Adrenal gland (tissue), 12 donors: Measurements from ENCODE around the gene PCCB. TPM values are rescaled to one million over a fixed set of nuclear protein-coding genes. Genes with fewer than 3 reads are reported as not detected.

ENCODE experiments used
- DNase-seq, 7 donors: peaks; one replicate each; pipeline ENCODE4 v3.0.0-alpha.2; 2019 to 2020
- H3K27ac ChIP-seq, 5 donors: fragments of 200-600 bp; sonication (generic) in 4 of 5; 1 replicate in 3 of 5; 2 replicates in 2 of 5; pipeline versions ENCODE4 v1.5.1 to v1.8.0; 2016 to 2020; ENCODE audit warnings: mild to moderate bottlenecking in 1 of 5
- H3K27me3 ChIP-seq: fragments of 200-600 bp; 2 replicates; pipeline ENCODE4 v1.8.0; 2021
- H3K36me3 ChIP-seq, 2 donors: fragments of 200-600 bp; replicated peaks in 1 of 2; 1 replicate in 1 of 2; 2 replicates in 1 of 2; pipeline versions ENCODE4 v1.5.1 to v1.8.0; 2018 to 2022
- H3K4me1 ChIP-seq, 2 donors: fragments of 200-600 bp; replicated peaks in 1 of 2; 1 replicate in 1 of 2; 2 replicates in 1 of 2; pipeline versions ENCODE4 v1.5.1 to v1.8.0; 2018 to 2021
- H3K4me3 ChIP-seq, 4 donors: fragments of 200-600 bp; sonication (generic) in 3 of 4; one replicate each; pipeline ENCODE4 v1.5.1; 2016 to 2018
- H3K9me3 ChIP-seq, 3 donors: fragments of 200-600 bp; sonication (generic) in 1 of 3; replicated peaks in 1 of 3; 1 replicate in 2 of 3; 2 replicates in 1 of 3; pipeline versions ENCODE4 v1.5.1 to v1.8.0; 2016 to 2021
- POLR2A ChIP-seq, 2 donors: fragments of 450-650 bp; IDR thresholded peaks; one replicate each; pipeline ENCODE4 v1.6.1; 2017; ENCODE audit warnings: antibody characterized with exemption in 2 of 2, mild to moderate bottlenecking in 2 of 2, moderate library complexity in 1 of 2
- WGBS, 4 donors: extraction: QIAGEN DNeasy Blood & Tissue Kit in 2 of 4; methylation state at CpG; one replicate each; pipeline versions ENCODE4 v1.1.5 to v1.1.7; 2013 to 2017; 5-methylcytosine and 5-hydroxymethylcytosine counted together
- intact Hi-C, 2 donors: fragments of 100-400 bp; cut with DNase I; formaldehyde crosslinking; loops; one replicate each; pipeline versions ENCODE4 v1.14.1 to v1.15.0; 2022 to 2023
- polyA plus RNA-seq, 3 donors: library from polyadenylated mRNA; stranded (reverse); fragments of 200-250 nt in 2 of 3; fragments of 350-450 nt in 1 of 3; fragmentation: Illumina TruSeq in 1 of 3; extraction: RNeasy Lipid Tissue Mini Kit (QIAGEN cat#74804) in 1 of 3; gene quantifications; one replicate each; pipeline ENCODE4 v1.2.3, GENCODE V29; 2013 to 2014
- total RNA-seq, 9 donors: library from RNA; depleted of rRNA in 4 of 9; stranded (reverse); fragments of >200 nt in 4 of 9; fragments of 120-200 nt in 1 of 9; fragmentation: NEBNext Ultra II Directional in 1 of 9; extraction: Animal tissue kit (Norgen Biotek cat#: 25700) in 1 of 9; gene quantifications; one replicate each; pipeline versions ENCODE4 v1.1.0 to v1.2.4, GENCODE V29; 2013 to 2023
- TF ChIP-seq, protein P1 (sequence below), 6 experiments: fragments of 450-650 bp in 4 of 6; fragments of 200-600 bp in 2 of 6; sonication (generic) in 1 of 6; IDR thresholded peaks; 1 replicate in 5 of 6; 2 replicates in 1 of 6; pipeline versions ENCODE4 v1.5.1 to v1.8.0; 2016 to 2021; ENCODE audit warnings: antibody characterized with exemption in 6 of 6, mild to moderate bottlenecking in 2 of 6, moderate library complexity in 1 of 6
- donor health status: healthy with polysubstance abuse.
- donor health status: Bipolar disorder and iron deficiency.
- donor health status: DM: yes; HTN: yes; CAD: no.
- donor health status: DM: no; HTN: no; CAD: no.
- donor health status: DM: no; HTN: no; CAD: no.
- donor health status: DM: yes; HTN: yes; CAD: no.

PCCB gene
- total and polyA plus RNA-seq, 12 donors, result 24.6 to 247 (median 137) TPM

DNA sequence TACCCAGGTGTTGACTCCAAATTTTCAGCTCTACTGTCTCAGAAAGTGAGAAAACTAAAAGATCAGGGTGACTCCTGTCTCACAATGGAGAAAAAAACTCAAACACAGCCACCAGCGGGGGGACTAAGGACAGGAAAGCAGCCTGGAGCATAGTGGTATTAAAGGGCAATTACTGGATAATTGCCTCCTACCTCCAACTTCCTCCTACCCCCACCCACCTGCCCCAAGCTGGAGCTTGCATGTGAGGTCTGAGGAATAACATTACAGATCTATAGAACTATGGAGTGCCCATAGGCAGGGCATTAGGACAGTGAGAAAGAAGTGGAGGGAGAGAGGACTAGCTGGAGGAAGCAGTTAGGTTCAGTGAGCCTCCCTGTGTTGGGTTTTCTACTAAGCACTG is 2.7 kb upstream of the PCCB start:
- H3K4me3 ChIP-seq, result no peak overlapping the region
- intact Hi-C loops, result loop anchor here in 1 of 2 donors (5.0 kb wide), 2 partner anchors 50 to 165 kb away; partner anchors contain the start of gene MSL2
- WGBS, 4 donors, result 70 to 80% (median 79%) methylated on average over 1 of the region's 1 CpG
- no peaks in the 10 kb centered on the region for H3K36me3 ChIP-seq
- H3K27ac ChIP-seq, result no peak overlapping the region
- no peak for TF ChIP-seq POLR2A (IDR thresholded peaks at IDR 0.05)
- TF ChIP-seq, protein P1, sequence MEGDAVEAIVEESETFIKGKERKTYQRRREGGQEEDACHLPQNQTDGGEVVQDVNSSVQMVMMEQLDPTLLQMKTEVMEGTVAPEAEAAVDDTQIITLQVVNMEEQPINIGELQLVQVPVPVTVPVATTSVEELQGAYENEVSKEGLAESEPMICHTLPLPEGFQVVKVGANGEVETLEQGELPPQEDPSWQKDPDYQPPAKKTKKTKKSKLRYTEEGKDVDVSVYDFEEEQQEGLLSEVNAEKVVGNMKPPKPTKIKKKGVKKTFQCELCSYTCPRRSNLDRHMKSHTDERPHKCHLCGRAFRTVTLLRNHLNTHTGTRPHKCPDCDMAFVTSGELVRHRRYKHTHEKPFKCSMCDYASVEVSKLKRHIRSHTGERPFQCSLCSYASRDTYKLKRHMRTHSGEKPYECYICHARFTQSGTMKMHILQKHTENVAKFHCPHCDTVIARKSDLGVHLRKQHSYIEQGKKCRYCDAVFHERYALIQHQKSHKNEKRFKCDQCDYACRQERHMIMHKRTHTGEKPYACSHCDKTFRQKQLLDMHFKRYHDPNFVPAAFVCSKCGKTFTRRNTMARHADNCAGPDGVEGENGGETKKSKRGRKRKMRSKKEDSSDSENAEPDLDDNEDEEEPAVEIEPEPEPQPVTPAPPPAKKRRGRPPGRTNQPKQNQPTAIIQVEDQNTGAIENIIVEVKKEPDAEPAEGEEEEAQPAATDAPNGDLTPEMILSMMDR (IDR thresholded peaks at IDR 0.05), result no peak
- H3K9me3 ChIP-seq, result no peaks in the 10 kb centered on the region
- H3K27me3 ChIP-seq, result no peaks in the 10 kb centered on the region
- H3K4me1 ChIP-seq, result peaks cover 0 to 15% of the 10 kb centered on the region in 2 donors
- DNase-seq, result no peak

DNA sequence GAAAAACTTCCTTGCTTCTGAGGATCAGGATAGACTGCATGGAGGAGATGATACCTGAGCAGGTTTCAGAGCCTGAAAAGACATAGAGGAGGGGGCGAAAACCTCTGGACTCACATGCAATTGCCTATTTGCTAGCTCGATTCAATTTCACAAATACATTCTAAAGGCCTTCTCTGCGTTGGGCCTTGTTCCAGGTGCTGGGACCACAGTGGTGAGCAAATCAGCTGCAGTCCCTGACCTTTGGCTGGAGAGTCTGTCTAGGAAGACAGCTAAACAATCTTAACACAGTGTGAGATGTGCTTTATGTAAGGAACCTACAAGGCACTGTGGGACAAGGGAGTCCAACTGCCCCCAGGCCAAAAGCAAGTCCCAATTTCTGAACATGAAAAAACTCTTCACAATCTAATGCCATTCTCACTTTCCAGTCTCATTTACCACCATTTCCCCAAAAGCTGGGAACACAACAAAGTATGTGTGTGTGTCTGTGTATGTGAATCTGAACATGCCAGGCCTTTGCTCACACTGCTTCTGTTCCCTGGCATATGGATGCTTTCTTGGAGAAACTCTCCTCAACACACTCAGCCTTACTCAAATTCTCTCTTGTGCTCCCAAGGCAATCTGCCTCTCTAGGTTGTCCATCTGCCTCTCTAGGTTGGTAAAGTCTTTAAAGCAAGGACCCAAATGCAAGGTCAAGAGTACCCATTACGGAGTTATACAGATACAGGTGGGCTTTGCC is 2.1 kb upstream of the PCCB start:
- no peak for TF ChIP-seq POLR2A (IDR thresholded peaks at IDR 0.05)
- TF ChIP-seq, protein P1 (IDR thresholded peaks at IDR 0.05), result no peak
- Histone ChIP-seq H3K4me1 (peaks cover 0 to 15% of the 10 kb centered on the region in 2 donors), H3K27ac (no peak overlapping the region), H3K36me3 (no peaks in the 10 kb centered on the region), H3K27me3 (no peaks in the 10 kb centered on the region), H3K4me3 (no peak overlapping the region), H3K9me3 (no peaks in the 10 kb centered on the region)
- WGBS, 4 donors, result 62 to 68% (median 65%) methylated on average over 4 of the region's 4 CpGs
- DNase-seq, result peak in 5 of 7 donors; percentile 21 to 59 (median 36)
- intact Hi-C loops, result loop anchor here in 1 of 2 donors (5.0 kb wide), 2 partner anchors 51 to 166 kb away; partner anchors contain the start of gene MSL2

DNA sequence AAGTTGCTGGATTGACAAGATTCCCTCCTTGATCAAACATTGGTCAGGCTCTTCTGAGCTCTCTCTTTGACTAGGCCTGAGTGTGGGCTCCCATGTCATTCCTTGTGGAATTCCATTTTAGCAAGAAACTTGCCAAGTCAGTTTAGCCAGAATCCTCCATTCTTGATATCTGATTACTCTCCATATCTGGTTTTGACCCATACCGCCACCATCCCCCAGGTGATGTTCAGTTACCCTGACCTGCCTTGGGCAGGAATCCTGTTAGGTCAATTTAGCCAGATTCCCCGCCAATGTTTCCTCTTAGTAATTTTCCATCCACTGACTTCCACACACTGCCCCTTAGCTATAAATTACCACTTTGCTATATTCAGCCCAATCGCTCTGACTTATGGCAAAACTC is 1.0 kb upstream of the PCCB start:
- intact Hi-C loops, result loop anchor here in 1 of 2 donors (5.0 kb wide), 2 partner anchors 52 to 167 kb away; partner anchors contain the start of gene MSL2

DNA sequence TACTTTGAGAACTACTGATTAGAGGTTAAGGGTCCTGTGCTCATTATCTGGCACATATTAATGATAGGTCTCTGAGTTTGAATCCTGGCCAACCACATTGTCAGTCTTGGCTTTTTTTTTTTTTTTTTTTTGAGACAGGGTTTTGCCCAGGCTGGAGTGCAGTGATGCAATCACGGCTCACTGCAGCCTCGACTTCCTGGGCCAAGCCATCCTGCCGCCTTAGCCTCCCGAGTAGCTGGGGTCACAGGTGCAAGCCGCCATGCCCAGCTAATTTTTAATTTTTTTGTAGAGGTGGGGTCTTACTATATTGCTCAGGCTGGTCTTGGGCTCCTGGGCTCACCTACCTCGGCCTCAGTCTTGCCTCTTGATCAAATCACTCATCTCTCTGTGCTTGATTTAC is 547 bp upstream of the PCCB start:
- Histone ChIP-seq H3K4me1 (peaks cover 0 to 15% of the 10 kb centered on the region in 2 donors), H3K27me3 (no peaks in the 10 kb centered on the region), H3K36me3 (no peaks in the 10 kb centered on the region), H3K4me3 (peak overlapping the region in 1 of 4 donors; percentile 92), H3K27ac (peak overlapping the region; percentile 62 to 100 (median 90)), H3K9me3 (no peaks in the 10 kb centered on the region)
- no peak for DNase-seq
- no peak for TF ChIP-seq POLR2A (IDR thresholded peaks at IDR 0.05)
- TF ChIP-seq, protein P1 (IDR thresholded peaks at IDR 0.05), result no peak
- 70 to 81% (median 80%) methylated on average over 6 of the region's 6 CpGs for WGBS, 4 donors
- intact Hi-C loops, result loop anchor here in 1 of 2 donors (5.0 kb wide), 2 partner anchors 52 to 167 kb away; partner anchors contain the start of gene MSL2

More for the DNA sequence above, 1.0 kb upstream of the PCCB start:
- Histone ChIP-seq H3K4me1 (peaks cover 0 to 15% of the 10 kb centered on the region in 2 donors), H3K36me3 (no peaks in the 10 kb centered on the region), H3K9me3 (no peaks in the 10 kb centered on the region), H3K27ac (no peak overlapping the region), H3K4me3 (no peak overlapping the region), H3K27me3 (no peaks in the 10 kb centered on the region)
- TF ChIP-seq, protein P1 (IDR thresholded peaks at IDR 0.05), result no peak
- TF ChIP-seq POLR2A (IDR thresholded peaks at IDR 0.05), result no peak
- DNase-seq, result no peak
- 92 to 98% (median 97%) methylated on average over 3 of the region's 3 CpGs for WGBS, 4 donors
